Testis (tissue), 2 donors: ENCODE results near the gene PSAP.
A peak's percentile ranks its signal among the peaks of the same experiment; 100 is the strongest.

Source experiments
- CTCF ChIP-seq, 3 experiments: fragments of 450-650 bp in 2 of 3; fragments of 200-600 bp in 1 of 3; sonication (generic) in 1 of 3; IDR thresholded peaks; one replicate each; pipeline ENCODE4 v1.5.1; 2016 to 2019; ENCODE audit warnings: antibody characterized with exemption in 3 of 3, mild to moderate bottlenecking in 2 of 3, moderate library complexity in 1 of 3
- POLR2A ChIP-seq: fragments of 450-650 bp; IDR thresholded peaks from one replicate; pipeline ENCODE4 v1.6.1; 2017; ENCODE audit warnings: antibody characterized with exemption, mild to moderate bottlenecking, moderate library complexity

- peak in 1 of 3 experiments; percentile 10 for TF ChIP-seq CTCF (IDR thresholded peaks at IDR 0.05)
- no peak for TF ChIP-seq POLR2A
Observed at GRCh38 chr10:71837098-71837827, 13.8 kb downstream of the PSAP start.
